Measurements from ENCODE around the gene SUSD6.

The SUSD6 gene

GRCh38 chr14:69611172-69612013, at the start of gene SUSD6:
Gene SUSD6, plus strand, starts transcription at chr14:69611596. Its CDS starts 46,997 bp downstream, at chr14:69658593.
- no peak for TF ChIP-seq CTCF (IDR thresholded peaks at IDR 0.05)
- Mint-ChIP-seq H3K4me1 (peaks cover 79% of the 10 kb centered on the region), H3K27me3 (ENCODE audit: low read depth, poor library complexity) (peaks cover 7% of the 10 kb centered on the region), H3K36me3 (ENCODE audit: low read depth) (no peaks in the 10 kb centered on the region), H3K4me3 (peak within 1 kb of the TSS; percentile 92), H3K9me3 (no peaks in the 10 kb centered on the region), H3K27ac (peak within 1 kb of the TSS; percentile 38)
- DNase-seq = peak; percentile 86

- H3K36me3 Mint-ChIP-seq (ENCODE audit: low read depth) = no peaks in the 10 kb centered on the region
- H3K27me3 Mint-ChIP-seq (ENCODE audit: low read depth, poor library complexity) = peaks cover 47% of the 10 kb centered on the region
- no peak overlapping the region for H3K27ac Mint-ChIP-seq
- no peaks in the 10 kb centered on the region for H3K9me3 Mint-ChIP-seq
- TF ChIP-seq CTCF (IDR thresholded peaks at IDR 0.05) = no peak
- DNase-seq = no peak
- H3K4me1 Mint-ChIP-seq = peaks cover 23% of the 10 kb centered on the region
- no peak overlapping the region for H3K4me3 Mint-ChIP-seq
These were observed 49.5 kb upstream of the SUSD6 start for GRCh38 chr14:69561893-69562292.

- no peak for TF ChIP-seq CTCF (IDR thresholded peaks at IDR 0.05)
- Mint-ChIP-seq H3K9me3 (peaks cover 3% of the 10 kb centered on the region), H3K27me3 (ENCODE audit: low read depth, poor library complexity) (peaks cover 47% of the 10 kb centered on the region)
These were observed 43.8 kb upstream of the SUSD6 start for GRCh38 chr14:69567563-69567962.

GRCh38 chr14:69569859-69570258, 41.5 kb upstream of the SUSD6 start:
- Mint-ChIP-seq H3K27me3 (ENCODE audit: low read depth, poor library complexity) (peaks cover 38% of the 10 kb centered on the region), H3K27ac (no peak overlapping the region), H3K9me3 (peaks cover 3% of the 10 kb centered on the region), H3K36me3 (ENCODE audit: low read depth) (peaks cover 28% of the 10 kb centered on the region), H3K4me3 (no peak overlapping the region), H3K4me1 (peaks cover 32% of the 10 kb centered on the region)
- TF ChIP-seq CTCF (IDR thresholded peaks at IDR 0.05) = no peak
- DNase-seq = no peak

More at GRCh38 chr14:69567563-69567962, 43.8 kb upstream of the SUSD6 start:
- no peak for DNase-seq
- no peak overlapping the region for H3K27ac Mint-ChIP-seq
- peaks cover 21% of the 10 kb centered on the region for H3K4me1 Mint-ChIP-seq
- H3K36me3 Mint-ChIP-seq (ENCODE audit: low read depth) = peaks cover 24% of the 10 kb centered on the region
- H3K4me3 Mint-ChIP-seq = no peak overlapping the region

GRCh38 chr14:69570836-69571330, 40.5 kb upstream of the SUSD6 start:
- no peak overlapping the region for H3K27ac Mint-ChIP-seq
- no peak for TF ChIP-seq CTCF (IDR thresholded peaks at IDR 0.05)
- peaks cover 36% of the 10 kb centered on the region for H3K27me3 Mint-ChIP-seq (ENCODE audit: low read depth, poor library complexity)
- peaks cover 28% of the 10 kb centered on the region for H3K36me3 Mint-ChIP-seq (ENCODE audit: low read depth)
- H3K4me3 Mint-ChIP-seq = no peak overlapping the region
- peaks cover 3% of the 10 kb centered on the region for H3K9me3 Mint-ChIP-seq
- H3K4me1 Mint-ChIP-seq = peaks cover 41% of the 10 kb centered on the region
- no peak for DNase-seq
